Measurements from ENCODE around the gene DXO. TPM values are rescaled to one million over a fixed set of nuclear protein-coding genes. Genes with fewer than 3 reads are reported as not detected.
"Not testable (repeated sequence)": the region's sequence is repeated elsewhere in the genome, so short reads cannot be mapped to it uniquely, and the experiment has no call there.

DXO gene
- 11.2 TPM for total RNA-seq
- long read RNA-seq, partial matches to known transcripts, result 3 of 18 reads
- long read RNA-seq, other reads (novel, unspliced or antisense), result 8 of 18 reads

DNA sequence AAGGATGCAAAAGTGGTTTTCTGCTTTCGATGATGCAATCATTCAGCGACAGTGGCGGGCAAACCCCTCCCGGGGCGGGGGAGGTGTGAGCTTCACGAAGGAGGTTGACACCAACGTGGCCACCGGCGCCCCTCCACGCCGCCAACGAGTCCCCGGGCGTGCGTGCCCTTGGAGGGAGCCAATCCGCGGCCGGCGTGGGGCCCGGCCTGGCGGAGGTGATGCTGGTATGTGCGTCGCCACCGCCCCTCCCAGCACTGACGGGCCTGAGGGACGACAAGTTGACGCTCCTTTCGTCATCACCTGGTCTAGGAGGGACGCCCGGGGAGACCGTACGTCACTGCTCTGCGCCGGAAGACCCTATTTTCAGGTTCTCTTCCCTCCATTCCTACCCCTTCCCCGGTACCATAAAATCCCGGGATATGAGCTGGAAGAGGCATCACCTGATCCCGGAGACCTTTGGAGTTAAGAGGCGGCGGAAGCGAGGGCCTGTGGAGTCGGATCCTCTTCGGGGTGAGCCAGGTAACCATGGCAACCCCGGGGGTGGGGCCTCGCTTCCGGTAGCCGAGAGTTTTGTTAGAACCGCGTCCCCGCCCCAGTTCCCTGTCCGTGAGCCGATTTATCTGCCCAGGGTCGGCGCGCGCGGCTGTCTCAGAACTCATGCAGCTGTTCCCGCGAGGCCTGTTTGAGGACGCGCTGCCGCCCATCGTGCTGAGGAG lies at the start of gene DXO:
Gene DXO, minus strand, starts transcription at position 146 of the 716 bp plus-strand sequence. CDS start 463 bp downstream, outside the sequence.
- no peaks in the 10 kb centered on the region for H3K27me3 ChIP-seq (ENCODE audit: low read depth)
- TF ChIP-seq, protein P1, sequence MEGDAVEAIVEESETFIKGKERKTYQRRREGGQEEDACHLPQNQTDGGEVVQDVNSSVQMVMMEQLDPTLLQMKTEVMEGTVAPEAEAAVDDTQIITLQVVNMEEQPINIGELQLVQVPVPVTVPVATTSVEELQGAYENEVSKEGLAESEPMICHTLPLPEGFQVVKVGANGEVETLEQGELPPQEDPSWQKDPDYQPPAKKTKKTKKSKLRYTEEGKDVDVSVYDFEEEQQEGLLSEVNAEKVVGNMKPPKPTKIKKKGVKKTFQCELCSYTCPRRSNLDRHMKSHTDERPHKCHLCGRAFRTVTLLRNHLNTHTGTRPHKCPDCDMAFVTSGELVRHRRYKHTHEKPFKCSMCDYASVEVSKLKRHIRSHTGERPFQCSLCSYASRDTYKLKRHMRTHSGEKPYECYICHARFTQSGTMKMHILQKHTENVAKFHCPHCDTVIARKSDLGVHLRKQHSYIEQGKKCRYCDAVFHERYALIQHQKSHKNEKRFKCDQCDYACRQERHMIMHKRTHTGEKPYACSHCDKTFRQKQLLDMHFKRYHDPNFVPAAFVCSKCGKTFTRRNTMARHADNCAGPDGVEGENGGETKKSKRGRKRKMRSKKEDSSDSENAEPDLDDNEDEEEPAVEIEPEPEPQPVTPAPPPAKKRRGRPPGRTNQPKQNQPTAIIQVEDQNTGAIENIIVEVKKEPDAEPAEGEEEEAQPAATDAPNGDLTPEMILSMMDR (IDR thresholded peaks at IDR 0.05; ENCODE audit: borderline replicate concordance), result no peak
- intact Hi-C loops (cut with micrococcal nuclease), result no loop called here

DNA sequence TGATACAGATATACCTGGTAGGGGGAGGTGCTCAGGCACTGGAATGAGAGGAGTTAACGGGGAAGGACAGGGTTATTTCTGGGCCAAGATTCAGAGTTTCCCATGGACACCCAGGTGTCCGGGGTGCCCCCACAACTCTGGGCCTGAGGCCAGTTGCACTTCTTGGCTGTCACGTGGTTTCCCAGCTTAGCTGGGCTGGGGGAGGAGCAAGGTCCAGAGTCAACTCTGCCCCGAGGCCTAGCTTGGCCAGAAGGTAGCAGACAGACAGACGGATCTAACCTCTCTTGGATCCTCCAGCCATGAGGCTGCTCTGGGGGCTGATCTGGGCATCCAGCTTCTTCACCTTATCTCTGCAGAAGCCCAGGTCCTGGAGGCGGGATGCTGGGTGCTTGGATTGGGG lies 42.6 kb upstream of the DXO start, which contains the start of gene C4B:
Gene C4B, plus strand, starts transcription at position 249 of the 400 bp plus-strand sequence. Its CDS starts 51 bp downstream, at position 300.
- H3K4me1 ChIP-seq; DNase-seq; H3K9me3 ChIP-seq (replicated peaks); H3K4me3 ChIP-seq; intact Hi-C loops (cut with micrococcal nuclease); H3K27me3 ChIP-seq (ENCODE audit: low read depth); H3K36me3 ChIP-seq; H3K27ac ChIP-seq (replicated peaks): not testable (repeated sequence)

More for the DNA sequence above, at the start of gene DXO:
- Histone ChIP-seq H3K9me3 (replicated peaks) (no peaks in the 10 kb centered on the region), H3K4me3 (peak within 1 kb of the TSS; percentile 98), H3K27ac (replicated peaks) (peak within 1 kb of the TSS; percentile 98), H3K4me1 (peaks cover 38% of the 10 kb centered on the region), H3K36me3 (peaks cover 33% of the 10 kb centered on the region)
- peak; percentile 95 for DNase-seq

DNA sequence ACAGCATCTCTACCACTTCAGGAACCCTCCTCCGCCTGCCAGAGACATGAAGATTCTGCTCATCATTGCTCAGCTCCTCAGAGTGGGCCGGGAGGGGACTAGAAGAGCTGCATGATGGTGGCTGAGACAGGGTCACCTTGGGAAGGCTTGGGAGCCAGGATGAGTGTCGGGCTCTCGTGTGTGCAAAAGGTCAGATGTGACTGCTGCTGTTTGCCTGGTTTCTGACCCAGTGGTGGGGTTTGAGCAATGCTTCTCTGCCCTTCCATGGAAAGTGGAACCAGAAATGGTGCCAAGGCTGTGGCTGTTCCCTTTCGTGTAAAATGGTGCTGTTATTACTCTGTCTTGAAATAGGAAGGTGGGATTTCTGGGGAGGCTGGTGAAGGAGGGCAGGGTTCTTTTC lies 41.8 kb upstream of the DXO start:
- H3K27ac ChIP-seq (replicated peaks); H3K27me3 ChIP-seq (ENCODE audit: low read depth); H3K9me3 ChIP-seq (replicated peaks); H3K4me3 ChIP-seq; intact Hi-C loops (cut with micrococcal nuclease); H3K4me1 ChIP-seq; H3K36me3 ChIP-seq; DNase-seq: not testable (repeated sequence)

DNA sequence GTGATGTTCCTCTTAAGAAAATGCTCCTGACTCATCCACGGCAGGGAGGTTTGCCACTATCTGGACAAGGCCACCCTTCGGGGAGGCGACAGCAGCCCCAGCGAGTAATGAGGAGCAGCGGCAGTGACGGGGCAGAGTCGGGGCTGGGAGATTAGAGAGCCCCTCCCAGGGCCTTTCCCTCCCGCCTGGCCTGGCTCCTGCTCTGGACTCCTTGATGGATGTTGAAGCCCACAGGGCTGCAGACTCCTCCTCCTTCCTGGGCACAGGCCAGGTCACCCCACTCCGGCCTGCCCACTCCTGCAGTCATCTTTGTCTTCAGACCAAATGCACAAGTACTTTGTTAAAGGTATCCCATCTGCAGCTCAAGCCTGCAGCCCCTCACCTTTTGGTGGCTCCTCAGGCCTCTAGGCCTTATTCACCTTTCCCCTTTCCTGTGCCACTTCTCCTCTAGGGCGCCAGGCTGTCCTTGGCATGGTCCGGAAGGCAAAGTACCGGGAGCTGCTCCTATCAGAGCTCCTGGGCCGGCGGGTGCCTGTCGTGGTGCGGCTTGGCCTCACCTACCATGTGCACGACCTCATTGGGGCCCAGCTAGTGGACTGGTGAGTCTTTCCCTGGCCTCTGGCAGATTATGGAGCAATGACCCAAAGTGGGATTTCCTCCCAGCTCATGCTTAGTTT lies 41.1 kb upstream of the DXO start:
- H3K9me3 ChIP-seq (replicated peaks); intact Hi-C loops (cut with micrococcal nuclease); H3K36me3 ChIP-seq; H3K4me1 ChIP-seq; H3K4me3 ChIP-seq; H3K27ac ChIP-seq (replicated peaks); H3K27me3 ChIP-seq (ENCODE audit: low read depth): not testable (repeated sequence)
- peak; percentile 12 for DNase-seq

DNA sequence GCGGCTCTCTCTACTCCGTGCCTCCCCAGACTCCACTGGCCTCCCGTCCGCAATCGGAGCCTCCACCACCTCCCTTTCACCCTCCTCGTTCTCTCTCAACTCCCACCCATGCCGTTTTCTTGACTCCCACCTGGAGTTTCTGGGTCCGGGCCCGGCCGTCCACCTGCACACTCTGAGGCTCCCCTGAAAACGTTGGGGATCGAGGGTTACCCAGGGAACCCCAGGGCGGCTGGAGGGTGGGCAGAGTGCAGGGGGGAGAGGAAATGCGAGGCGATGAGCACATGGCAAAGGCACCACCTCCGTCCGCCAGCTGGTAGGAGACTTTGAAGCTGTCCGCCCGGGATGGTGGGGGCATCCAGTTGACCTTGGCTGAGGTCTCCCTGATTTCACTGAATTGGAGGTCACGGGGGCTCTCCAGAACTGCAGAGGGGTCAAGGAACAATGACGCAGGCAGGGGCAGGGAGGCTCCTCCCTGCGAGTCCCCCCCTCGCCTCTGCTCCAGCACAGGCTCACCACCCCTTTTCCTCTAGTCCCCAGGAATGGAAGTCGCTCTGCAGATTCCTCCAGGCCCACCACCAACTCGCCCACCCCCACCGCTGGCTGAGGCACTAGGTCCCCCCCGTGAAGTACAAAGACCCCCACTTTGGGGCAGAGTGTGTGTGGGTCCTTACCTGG lies 39.1 kb upstream of the DXO start:
- H3K27ac ChIP-seq (replicated peaks); DNase-seq; H3K27me3 ChIP-seq (ENCODE audit: low read depth); H3K9me3 ChIP-seq (replicated peaks); intact Hi-C loops (cut with micrococcal nuclease); H3K36me3 ChIP-seq; H3K4me3 ChIP-seq; H3K4me1 ChIP-seq: not testable (repeated sequence)

DNA sequence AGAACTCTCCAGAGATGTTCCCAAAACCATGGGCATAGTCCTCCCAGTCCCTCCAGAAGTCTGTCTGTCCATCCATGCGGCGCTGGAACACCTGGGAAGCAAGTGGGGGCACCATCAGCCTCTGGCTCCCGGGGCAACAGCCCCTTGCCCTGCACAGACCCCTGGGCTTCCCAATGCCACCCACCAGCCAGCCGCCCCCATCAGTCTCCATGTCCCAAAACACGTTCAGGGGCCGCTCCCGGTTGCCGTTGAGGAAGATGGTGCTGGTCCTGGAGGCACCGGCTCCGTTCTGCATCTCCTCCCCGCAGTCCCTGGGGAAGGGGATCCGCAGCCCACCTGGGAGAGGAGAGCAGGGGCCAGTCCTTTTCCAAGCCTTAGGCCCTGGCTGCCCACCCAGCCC lies 37.6 kb upstream of the DXO start:
- H3K36me3 ChIP-seq; H3K27me3 ChIP-seq (ENCODE audit: low read depth); intact Hi-C loops (cut with micrococcal nuclease); H3K4me3 ChIP-seq; H3K27ac ChIP-seq (replicated peaks); H3K9me3 ChIP-seq (replicated peaks); H3K4me1 ChIP-seq: not testable (repeated sequence)
- peak; percentile 2 for DNase-seq

DNA sequence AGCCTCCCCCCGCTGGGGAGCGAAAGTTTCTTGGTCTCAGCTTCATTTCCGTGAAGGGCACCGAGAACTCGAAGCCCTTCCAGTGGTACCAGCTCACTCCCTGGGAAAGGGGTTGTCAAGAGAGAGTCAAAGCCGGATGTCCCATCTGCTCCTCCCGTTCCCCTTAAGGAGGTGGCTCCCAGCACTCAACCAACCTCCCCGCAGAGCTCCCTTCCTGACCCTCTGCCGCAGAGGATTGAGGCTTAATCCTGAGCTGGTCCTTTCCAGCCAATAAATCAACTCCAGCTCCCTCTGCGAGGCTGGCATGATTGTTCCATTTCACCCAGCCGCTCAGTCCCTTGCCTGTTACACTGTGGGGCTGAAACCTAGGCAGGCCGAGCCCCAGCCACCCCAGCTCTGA lies 36.7 kb upstream of the DXO start:
- intact Hi-C loops (cut with micrococcal nuclease), result not testable (repeated sequence)
- DNase-seq, result peak; percentile 4

DNA sequence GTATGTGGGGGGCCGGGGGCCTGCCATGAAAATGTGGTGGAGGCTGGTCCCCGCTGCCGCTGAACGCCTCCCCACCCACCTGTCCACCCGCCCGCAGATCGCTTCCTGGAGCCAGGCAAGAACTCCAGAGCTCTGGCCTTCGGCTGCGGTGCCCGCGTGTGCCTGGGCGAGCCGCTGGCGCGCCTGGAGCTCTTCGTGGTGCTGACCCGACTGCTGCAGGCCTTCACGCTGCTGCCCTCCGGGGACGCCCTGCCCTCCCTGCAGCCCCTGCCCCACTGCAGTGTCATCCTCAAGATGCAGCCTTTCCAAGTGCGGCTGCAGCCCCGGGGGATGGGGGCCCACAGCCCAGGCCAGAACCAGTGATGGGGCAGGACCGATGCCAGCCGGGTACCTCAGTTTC lies 36.1 kb upstream of the DXO start:
- DNase-seq, result peak; percentile 5
- H3K4me1 ChIP-seq; H3K27me3 ChIP-seq (ENCODE audit: low read depth); intact Hi-C loops (cut with micrococcal nuclease); H3K4me3 ChIP-seq; H3K36me3 ChIP-seq; H3K9me3 ChIP-seq (replicated peaks); H3K27ac ChIP-seq (replicated peaks): not testable (repeated sequence)

More for the DNA sequence above, 36.7 kb upstream of the DXO start:
- not testable (repeated sequence) for H3K4me1 ChIP-seq; H3K9me3 ChIP-seq (replicated peaks); H3K27ac ChIP-seq (replicated peaks); H3K4me3 ChIP-seq; H3K36me3 ChIP-seq; H3K27me3 ChIP-seq (ENCODE audit: low read depth)

DNA sequence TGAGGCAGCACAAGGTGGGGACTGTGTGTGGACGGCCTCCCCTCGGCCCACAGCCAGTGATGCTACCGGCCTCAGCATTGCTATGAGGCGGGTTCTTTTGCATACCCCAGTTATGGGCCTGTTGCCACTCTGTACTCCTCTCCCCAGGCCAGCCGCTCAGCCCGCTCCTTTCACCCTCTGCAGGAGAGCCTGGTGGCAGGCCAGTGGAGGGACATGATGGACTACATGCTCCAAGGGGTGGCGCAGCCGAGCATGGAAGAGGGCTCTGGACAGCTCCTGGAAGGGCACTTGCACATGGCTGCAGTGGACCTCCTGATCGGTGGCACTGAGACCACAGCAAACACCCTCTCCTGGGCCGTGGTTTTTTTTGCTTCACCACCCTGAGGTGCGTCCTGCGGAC lies 35.1 kb upstream of the DXO start:
- H3K4me1 ChIP-seq; H3K9me3 ChIP-seq (replicated peaks); DNase-seq; H3K27ac ChIP-seq (replicated peaks); intact Hi-C loops (cut with micrococcal nuclease); H3K36me3 ChIP-seq; H3K27me3 ChIP-seq (ENCODE audit: low read depth); H3K4me3 ChIP-seq: not testable (repeated sequence)

DNA sequence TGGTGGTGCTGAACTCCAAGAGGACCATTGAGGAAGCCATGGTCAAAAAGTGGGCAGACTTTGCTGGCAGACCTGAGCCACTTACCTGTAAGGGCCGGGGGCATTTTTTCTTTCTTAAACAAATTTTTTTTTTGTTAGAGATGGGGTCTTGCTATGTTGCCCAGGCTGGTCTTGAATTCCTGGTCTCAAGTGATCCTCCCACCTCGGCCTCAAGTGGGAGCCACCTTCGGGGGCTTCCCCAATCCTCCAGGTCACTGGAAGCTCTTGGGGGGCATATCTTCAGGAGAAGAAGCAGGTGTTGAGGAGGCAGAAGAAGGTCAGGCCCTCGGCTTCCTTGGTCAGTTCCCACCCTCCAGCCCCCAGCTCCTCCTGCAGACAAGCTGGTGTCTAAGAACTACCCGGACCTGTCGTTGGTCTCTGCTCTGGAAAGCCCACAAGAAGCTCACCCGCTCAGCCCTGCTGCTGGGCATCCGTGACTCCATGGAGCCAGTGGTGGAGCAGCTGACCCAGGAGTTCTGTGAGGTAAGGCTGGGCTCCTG lies 34.1 kb upstream of the DXO start:
- H3K9me3 ChIP-seq (replicated peaks); intact Hi-C loops (cut with micrococcal nuclease); H3K4me1 ChIP-seq; H3K4me3 ChIP-seq; H3K27me3 ChIP-seq (ENCODE audit: low read depth); H3K36me3 ChIP-seq; H3K27ac ChIP-seq (replicated peaks): not testable (repeated sequence)
- DNase-seq, result peak; percentile 2

DNA sequence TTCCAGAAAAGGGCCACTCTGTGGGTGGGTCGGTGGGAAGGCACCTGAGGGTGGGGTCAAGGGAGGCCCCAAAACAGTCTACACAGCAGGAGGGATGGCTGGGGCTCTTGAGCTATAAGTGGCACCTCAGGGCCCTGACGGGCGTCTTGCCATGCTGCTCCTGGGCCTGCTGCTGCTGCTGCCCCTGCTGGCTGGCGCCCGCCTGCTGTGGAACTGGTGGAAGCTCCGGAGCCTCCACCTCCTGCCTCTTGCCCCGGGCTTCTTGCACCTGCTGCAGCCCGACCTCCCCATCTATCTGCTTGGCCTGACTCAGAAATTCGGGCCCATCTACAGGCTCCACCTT lies 33.6 kb upstream of the DXO start:
- intact Hi-C loops (cut with micrococcal nuclease); H3K4me3 ChIP-seq; H3K27me3 ChIP-seq (ENCODE audit: low read depth); H3K36me3 ChIP-seq; H3K27ac ChIP-seq (replicated peaks); H3K4me1 ChIP-seq; H3K9me3 ChIP-seq (replicated peaks): not testable (repeated sequence)
- DNase-seq, result peak; percentile 12

DNA sequence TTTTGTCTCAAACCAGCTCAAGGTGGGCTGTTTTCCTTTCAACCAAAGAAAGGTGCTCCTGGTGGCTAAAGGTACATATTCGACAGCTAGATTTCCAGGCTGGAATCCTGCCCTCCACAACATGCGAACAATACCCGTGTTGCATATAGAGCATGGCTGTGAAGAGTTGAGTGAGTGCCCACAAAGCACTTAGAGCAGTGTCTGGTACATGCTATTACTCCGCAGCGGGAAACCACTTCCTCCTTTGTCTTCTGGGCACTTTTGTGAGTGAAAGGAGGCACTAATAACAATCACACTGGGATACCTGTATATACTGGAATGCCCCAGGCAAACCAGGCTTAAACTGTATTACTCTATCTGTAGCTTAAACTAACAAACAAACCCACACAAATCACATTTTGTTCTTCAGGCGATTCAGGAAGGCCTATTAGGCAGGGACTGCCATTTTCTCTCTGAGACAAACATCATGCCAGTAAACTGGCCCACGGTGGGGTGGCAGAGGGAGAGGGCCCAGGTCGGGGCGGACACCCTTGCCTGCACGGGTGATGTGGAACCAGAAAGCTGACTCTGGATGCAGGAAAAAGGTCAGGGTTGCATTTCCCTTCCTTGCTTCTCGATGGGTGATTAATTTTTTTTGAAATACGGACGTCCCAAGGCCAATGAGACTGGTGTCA lies 33.1 kb upstream of the DXO start:
- DNase-seq; H3K27me3 ChIP-seq (ENCODE audit: low read depth); intact Hi-C loops (cut with micrococcal nuclease); H3K36me3 ChIP-seq; H3K4me3 ChIP-seq; H3K4me1 ChIP-seq; H3K27ac ChIP-seq (replicated peaks); H3K9me3 ChIP-seq (replicated peaks): not testable (repeated sequence)
